GM12875 (cell line): ENCODE results near the gene NWD2.

Experiments used
- H3K4me3 ChIP-seq: one replicate; pipeline ENCODE4 v1.5.1; 2011; ENCODE audit warnings: low read depth, low read length, control low read depth
- CTCF ChIP-seq: IDR thresholded peaks from 2 replicates; pipeline ENCODE4 v1.5.1; 2011; ENCODE audit warnings: low read depth, mild to moderate bottlenecking, control low read depth, inconsistent platforms, low read length, moderate library complexity, borderline replicate concordance; ENCODE audit not compliant: insufficient read depth

NWD2 gene

GRCh38 chr4:37220685-37221084 is 23.9 kb upstream of the NWD2 start:
- H3K4me3 ChIP-seq = no peak overlapping the region
- no peak for TF ChIP-seq CTCF

GRCh38 chr4:37223732-37224131 is 20.8 kb upstream of the NWD2 start:
- no peak for TF ChIP-seq CTCF

GRCh38 chr4:37224854-37225253 is 19.7 kb upstream of the NWD2 start:
- TF ChIP-seq CTCF = no peak
- H3K4me3 ChIP-seq = no peak overlapping the region

More at GRCh38 chr4:37223732-37224131, 20.8 kb upstream of the NWD2 start:
- H3K4me3 ChIP-seq = no peak overlapping the region

- no peak overlapping the region for H3K4me3 ChIP-seq
- no peak for TF ChIP-seq CTCF
Measured at GRCh38 chr4:37225778-37226177, 18.8 kb upstream of the NWD2 start.

GRCh38 chr4:37232315-37232714 is 12.2 kb upstream of the NWD2 start:
- no peak overlapping the region for H3K4me3 ChIP-seq
- TF ChIP-seq CTCF = no peak

GRCh38 chr4:37236165-37236564 is 8.4 kb upstream of the NWD2 start:
- TF ChIP-seq CTCF = no peak
- no peak overlapping the region for H3K4me3 ChIP-seq

- no peak overlapping the region for H3K4me3 ChIP-seq
- TF ChIP-seq CTCF = no peak
Measured at GRCh38 chr4:37241647-37242046, 2.9 kb upstream of the NWD2 start.
